Measurements from ENCODE around the gene GFRA3.
"Not testable (repeated sequence)": the region's sequence is repeated elsewhere in the genome, so short reads cannot be mapped to it uniquely, and the experiment has no call there.

The GFRA3 gene, protein sequence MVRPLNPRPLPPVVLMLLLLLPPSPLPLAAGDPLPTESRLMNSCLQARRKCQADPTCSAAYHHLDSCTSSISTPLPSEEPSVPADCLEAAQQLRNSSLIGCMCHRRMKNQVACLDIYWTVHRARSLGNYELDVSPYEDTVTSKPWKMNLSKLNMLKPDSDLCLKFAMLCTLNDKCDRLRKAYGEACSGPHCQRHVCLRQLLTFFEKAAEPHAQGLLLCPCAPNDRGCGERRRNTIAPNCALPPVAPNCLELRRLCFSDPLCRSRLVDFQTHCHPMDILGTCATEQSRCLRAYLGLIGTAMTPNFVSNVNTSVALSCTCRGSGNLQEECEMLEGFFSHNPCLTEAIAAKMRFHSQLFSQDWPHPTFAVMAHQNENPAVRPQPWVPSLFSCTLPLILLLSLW

DNA sequence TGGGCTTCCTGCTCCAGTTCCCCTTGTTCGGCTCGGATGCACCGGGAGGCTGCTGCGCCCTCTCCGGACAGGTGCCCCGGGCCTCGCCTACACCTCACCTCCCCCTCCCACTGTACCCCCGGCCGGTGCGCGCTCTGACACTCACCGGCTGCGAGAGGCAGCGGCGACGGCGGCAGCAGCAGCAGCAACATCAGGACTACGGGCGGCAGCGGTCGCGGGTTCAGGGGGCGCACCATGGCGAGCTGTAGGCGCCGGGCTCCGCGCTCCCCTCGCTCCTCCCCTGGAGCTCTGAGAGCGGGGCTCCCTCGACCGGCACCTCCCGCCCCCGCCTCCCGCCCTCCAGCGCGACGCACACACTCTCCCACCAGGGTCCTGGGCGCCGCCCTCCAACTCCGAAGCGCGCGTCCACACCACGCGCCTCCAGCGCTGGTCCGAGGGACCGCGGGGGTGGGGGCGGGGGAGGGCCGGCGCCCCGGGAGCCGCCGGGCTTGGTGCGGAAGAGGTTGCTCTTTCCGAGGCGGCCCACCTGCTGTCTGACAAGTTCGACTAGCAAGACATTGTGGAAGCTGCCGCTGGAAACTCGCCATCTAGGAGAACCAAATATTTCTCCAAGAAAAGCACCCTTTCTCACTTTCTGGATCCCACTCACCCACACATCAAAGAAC, at the start of gene GFRA3:
Gene GFRA3, minus strand, starts transcription at position 433 of the 665 bp plus-strand sequence. Its CDS starts 197 bp downstream, at position 236.
- no peak for FAIRE-seq

DNA sequence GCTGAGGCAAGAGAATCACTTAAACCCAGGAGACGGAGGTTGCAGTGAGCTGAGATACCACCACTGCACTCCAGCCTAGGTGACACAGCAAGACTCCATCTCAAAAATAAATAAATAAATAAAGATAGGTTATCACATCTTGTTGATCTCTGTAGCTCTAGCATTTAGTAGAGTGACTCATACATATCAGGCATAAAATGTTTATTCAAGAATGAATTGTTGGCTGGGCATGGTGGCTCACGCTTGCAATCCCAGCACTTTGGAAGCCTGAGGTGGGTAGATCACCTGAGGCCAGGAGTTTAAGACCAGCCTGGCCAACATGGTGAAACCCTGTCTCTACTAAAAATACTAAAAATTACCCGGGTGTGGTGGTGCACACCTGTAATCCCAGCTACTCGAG, 43.8 kb upstream of the GFRA3 start:
- not testable (repeated sequence) for FAIRE-seq

DNA sequence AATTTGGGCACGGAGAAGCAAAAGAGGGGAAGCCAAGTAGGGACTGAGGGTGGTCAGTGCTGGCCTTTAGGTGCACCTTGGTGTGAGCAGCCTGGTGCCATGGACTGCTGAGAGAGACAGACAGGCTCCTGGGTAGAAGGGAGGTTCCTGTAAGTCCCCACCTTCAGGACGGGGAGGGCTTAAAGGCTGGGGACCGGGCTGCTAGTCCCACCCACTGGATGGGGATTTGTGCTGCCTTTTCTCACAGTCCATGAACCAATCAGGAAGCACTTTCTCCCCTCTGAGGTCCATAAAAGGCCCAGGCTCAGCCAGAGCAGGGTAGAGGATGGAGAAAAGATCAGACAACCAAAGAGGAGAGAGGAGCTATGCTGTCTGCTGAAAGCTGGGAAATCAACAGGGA, 41.9 kb upstream of the GFRA3 start:
- no peak for FAIRE-seq

GRCh38 chr5:138315751-138316278, 41.4 kb upstream of the GFRA3 start:
- FAIRE-seq: no peak

GRCh38 chr5:138305797-138306196, 31.4 kb upstream of the GFRA3 start:
- FAIRE-seq: no peak

DNA sequence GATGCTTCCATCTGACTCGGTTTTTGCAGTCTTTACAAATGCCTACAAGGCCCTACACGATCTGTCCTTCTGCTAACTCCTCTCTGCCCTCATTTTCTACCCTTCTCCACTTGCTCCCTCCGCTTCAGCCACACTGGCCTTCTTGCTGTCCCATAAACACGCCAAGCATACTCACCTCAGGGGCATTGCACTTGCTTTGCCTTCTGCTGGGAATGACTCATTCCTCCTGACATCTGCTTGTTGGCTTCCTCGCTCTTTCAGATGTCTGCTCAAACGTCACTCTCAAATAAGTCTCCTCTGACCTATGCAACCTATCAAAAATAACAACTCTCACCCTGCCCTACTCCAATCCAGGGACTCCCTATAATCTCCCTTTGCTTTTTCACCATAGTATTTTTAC, 29.0 kb upstream of the GFRA3 start:
- FAIRE-seq: no peak

GRCh38 chr5:138289296-138289695, 14.9 kb upstream of the GFRA3 start:
- FAIRE-seq: no peak

DNA sequence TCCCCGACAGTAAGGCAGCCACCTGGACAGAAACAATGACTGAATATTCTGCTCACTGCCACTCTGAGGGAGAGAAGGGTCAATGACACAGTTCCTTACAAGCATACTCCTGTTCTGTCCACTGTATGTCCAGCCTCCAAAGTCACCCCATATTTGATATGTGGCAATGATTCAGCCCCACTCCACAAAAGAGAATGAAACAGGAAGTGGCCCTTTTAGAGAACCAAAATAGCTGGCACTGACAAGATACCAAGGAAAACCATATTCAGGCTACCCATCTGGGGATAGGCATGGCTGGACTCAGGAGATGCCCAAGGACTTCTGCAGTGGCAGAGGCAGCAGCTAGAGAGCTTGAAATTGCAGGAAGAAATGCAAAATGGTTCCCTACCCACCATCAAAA, 12.8 kb upstream of the GFRA3 start:
- no peak for FAIRE-seq

DNA sequence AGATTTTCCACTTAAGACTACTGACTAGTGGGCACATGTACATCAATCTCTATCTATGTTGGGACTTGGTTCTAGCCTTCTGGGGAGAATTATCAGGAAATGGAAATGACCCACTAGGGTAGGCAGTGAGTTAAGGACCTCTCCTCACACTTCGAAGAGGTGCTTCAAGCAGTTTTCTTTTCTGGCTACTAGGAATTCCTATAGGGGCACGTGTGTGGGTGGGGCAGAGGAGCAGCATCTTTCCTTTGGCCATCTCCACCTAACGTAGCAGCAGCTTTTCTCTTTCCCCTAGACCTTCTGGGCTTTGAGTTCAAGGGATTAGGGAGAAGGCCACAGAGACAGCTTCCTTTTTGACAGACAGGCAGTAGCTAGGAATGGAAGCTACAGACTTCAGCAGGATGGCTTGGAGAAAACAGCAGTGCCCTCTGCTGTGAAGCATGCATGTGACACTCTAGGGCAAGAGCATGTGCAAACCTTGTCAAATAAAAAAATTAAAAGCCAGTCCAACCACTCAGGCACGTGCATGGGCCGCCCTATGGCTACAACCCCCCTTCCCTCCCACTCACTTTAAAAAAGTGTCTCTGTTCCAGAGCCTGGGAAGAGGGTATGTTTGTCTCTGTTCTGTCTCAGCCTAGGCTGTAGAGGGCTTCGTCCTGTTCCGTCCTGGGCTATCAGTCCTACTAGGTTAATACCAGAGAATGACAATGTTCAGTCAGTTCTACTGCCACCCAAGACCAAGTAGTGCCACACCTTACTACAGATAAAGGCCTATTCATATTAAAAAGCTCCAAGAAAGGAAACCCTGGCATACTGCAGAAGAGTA, 8.7 kb upstream of the GFRA3 start:
- no peak for FAIRE-seq

- no peak for FAIRE-seq
These were observed 6.5 kb upstream of the GFRA3 start for GRCh38 chr5:138280915-138281314.

- no peak for FAIRE-seq
These were observed 2.1 kb upstream of the GFRA3 start for GRCh38 chr5:138276402-138277054.

GRCh38 chr5:138275895-138276294, 1.5 kb upstream of the GFRA3 start:
- FAIRE-seq: no peak

DNA sequence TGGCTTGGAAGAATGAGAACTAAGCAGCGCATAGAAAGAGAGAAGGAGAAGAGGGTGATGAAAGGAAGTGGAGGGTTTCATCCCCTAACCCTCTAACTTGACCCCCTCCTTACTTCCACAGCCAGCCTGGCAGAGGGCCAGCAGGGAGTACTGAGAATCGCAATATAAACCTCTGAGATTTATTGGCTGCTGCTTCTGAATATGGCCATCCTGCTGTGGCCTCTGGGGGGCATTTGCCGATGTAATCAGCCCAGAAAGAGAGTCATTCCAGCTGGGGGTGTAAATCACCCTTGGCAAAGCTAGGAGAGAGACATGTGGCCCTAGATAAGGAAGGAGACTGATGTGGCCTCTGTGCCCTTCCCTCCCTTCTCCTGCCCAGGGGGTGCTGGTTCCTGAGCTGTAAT, 960 bp upstream of the GFRA3 start:
- no peak for FAIRE-seq

DNA sequence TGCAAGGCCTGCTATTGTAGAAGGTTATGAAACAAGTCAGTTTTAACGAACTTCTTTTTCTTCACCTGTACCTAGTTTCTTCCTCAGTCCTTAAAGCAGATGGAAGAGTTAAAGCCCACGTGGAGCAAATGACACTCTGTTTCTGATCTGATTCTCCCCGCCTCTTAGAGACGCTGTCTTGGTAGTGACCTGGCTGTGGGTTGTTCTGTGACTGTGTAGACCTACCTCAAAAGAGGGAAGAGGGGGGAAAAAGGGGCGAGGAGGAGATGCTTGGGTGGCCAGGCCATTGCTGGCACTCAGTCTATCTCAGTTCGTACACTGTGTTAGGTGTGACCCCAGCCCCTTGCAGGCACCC, 610 bp downstream of the GFRA3 start:
- FAIRE-seq: no peak

- FAIRE-seq: no peak
These were observed 1.7 kb downstream of the GFRA3 start for GRCh38 chr5:138272681-138273080.

DNA sequence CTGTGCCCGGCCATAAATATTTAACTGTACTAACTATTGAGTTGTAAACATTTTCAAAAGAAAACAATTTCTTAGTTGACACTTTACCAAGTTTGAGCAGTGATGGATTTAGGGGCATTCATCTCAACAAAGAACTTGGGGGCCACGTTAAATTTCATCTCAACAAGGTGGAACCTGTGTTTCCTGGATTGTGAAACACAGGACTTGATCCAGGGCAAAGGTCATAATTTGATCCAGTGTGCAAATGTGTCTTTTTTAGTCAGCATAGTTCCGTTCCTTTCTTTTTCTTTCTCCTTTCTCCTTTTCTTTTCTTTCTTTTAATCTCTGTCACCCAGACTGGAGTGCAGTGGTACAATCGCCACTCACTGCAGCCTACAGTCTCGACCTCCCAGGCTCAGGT, 3.1 kb downstream of the GFRA3 start:
- FAIRE-seq: no peak

DNA sequence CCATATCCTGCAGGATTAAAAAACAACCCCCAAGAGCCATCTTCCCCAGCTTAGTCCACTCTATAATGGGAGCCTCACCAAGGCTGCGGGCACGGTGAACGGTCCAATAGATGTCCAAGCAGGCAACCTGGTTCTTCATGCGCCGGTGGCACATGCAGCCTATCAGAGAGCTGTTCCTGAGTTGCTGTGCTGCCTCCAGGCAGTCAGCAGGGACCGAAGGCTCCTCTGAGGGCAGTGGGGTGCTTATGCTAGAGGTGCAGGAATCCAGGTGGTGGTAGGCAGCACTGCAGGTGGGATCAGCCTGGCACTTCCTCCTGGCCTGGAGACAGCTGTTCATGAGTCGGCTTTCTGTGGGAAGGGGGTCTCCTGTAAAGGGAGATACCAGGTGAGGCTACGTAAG, 10.2 kb downstream of the GFRA3 start:
- FAIRE-seq: no peak

GRCh38 chr5:138263581-138263980, 10.8 kb downstream of the GFRA3 start:
- no peak for FAIRE-seq

DNA sequence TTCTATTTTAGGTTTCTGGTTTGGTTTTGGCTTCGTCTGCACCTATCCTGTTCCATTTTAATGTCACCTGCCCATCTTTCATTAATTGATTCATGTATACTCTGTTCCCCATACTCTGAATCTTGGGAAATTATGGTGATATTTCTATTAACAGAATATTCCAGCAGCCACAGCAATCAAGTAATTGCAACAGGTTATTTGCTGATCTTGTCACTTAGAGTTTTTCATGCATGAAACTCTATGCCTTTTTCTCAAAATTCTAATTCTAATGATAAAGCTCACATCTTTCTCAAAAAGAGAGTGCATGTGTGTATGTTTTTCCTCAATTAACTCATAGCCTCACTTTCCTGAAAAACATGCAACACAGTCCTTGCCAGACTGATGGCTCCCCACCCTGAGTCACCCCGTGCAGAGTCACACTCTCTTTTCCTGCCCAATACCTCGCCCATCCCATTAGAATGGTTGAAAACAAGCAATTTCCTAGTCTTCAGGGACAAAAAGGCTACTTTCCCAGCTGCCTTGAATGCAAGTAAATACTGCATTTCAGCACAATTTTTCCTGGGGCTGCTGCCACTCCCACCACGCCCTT, 15.6 kb downstream of the GFRA3 start:
- FAIRE-seq: no peak

GRCh38 chr5:138257583-138257982, 16.8 kb downstream of the GFRA3 start:
- FAIRE-seq: no peak

- FAIRE-seq: no peak
These were observed 21.5 kb downstream of the GFRA3 start for GRCh38 chr5:138252944-138253343.

GRCh38 chr5:138247800-138248199, 26.6 kb downstream of the GFRA3 start:
- FAIRE-seq: not testable (repeated sequence)
